HG03442 (cell line): Measurements from ENCODE around the gene EMC6.

Experiments used
- ATAC-seq: cut with Tn5 transposase; IDR thresholded peaks from one replicate; pipeline ENCODE4 v1.9.1; 2021; ENCODE audit warnings: mild to moderate bottlenecking, moderate library complexity; ENCODE audit not compliant: unreplicated experiment

Gene EMC6

GRCh38 chr17:3668279-3669084, at the start of gene EMC6, which contains the start of gene TAX1BP3:
TSS of gene EMC6 (plus strand) at chr17:3668812. CDS start at chr17:3669147, 335 bp downstream.
TSS of gene TAX1BP3 (minus strand) at chr17:3668578. CDS start at chr17:3668526, 52 bp downstream.
- peak; percentile 80 for ATAC-seq

- no peak for ATAC-seq
These were observed 47.4 kb upstream of the EMC6 start for GRCh38 chr17:3621146-3621720.

- ATAC-seq = no peak
These were observed 45.5 kb upstream of the EMC6 start for GRCh38 chr17:3622977-3623594.

GRCh38 chr17:3626831-3627768, 41.5 kb upstream of the EMC6 start:
- no peak for ATAC-seq

GRCh38 chr17:3627769-3628167, 40.8 kb upstream of the EMC6 start:
- ATAC-seq = no peak

GRCh38 chr17:3630781-3631180, 37.8 kb upstream of the EMC6 start:
- no peak for ATAC-seq

GRCh38 chr17:3632287-3632686, 36.3 kb upstream of the EMC6 start:
- no peak for ATAC-seq

- ATAC-seq = no peak
These were observed 33.0 kb upstream of the EMC6 start for GRCh38 chr17:3635474-3636153.

- peak; percentile 90 for ATAC-seq
These were observed 32.3 kb upstream of the EMC6 start, which contains the start of the genes CTNS and SHPK for GRCh38 chr17:3636154-3636907. TSS of gene CTNS (plus strand) at chr17:3636760. CDS start at chr17:3640207, 3,447 bp downstream. TSS of gene SHPK (minus strand) at chr17:3636250. CDS start at chr17:3636219, 31 bp downstream.

GRCh38 chr17:3636908-3637373, 31.7 kb upstream of the EMC6 start:
- peak; percentile 12 for ATAC-seq

- no peak for ATAC-seq
These were observed 28.5 kb upstream of the EMC6 start for GRCh38 chr17:3639981-3640596.

- ATAC-seq = no peak
These were observed 27.6 kb upstream of the EMC6 start for GRCh38 chr17:3641014-3641413.

- no peak for ATAC-seq
These were observed 26.7 kb upstream of the EMC6 start for GRCh38 chr17:3641717-3642486.

GRCh38 chr17:3643889-3644349, 24.7 kb upstream of the EMC6 start:
- no peak for ATAC-seq

- ATAC-seq = no peak
These were observed 23.3 kb upstream of the EMC6 start for GRCh38 chr17:3645310-3645709.

GRCh38 chr17:3647251-3647650, 21.4 kb upstream of the EMC6 start:
- ATAC-seq = no peak

GRCh38 chr17:3647769-3648555, 20.6 kb upstream of the EMC6 start:
- ATAC-seq = no peak
